Measurements from ENCODE around the gene AP1M1.

AP1M1 gene

GRCh38 chr19:16295057-16295456 lies 97.3 kb downstream of the AP1M1 start:
- Histone ChIP-seq H3K4me1 (ENCODE audit: control insufficient read depth, insufficient read depth, low read length) (peaks cover 8% of the 10 kb centered on the region; the same call in 1 of the 2 replicates), H3K36me3 (ENCODE audit: control insufficient read depth in 2 of 2, insufficient read depth in 1 of 2, low read length in 2 of 2) (no peaks in the 10 kb centered on the region), H3K27ac (ENCODE audit: extremely low read depth, low read depth, low read length) (no peak overlapping the region), H3K9me3 (ENCODE audit: control insufficient read depth, insufficient read depth, low read depth, low read length) (no peaks in the 10 kb centered on the region), H3K4me3 (ENCODE audit: low read depth, low read length) (no peak overlapping the region)
- CTCF ChIA-PET = no interaction called here
- no peak for TF ChIP-seq BCL6B (tag by site-specific recombination; IDR thresholded peaks at IDR 0.05)
- no peak for TF ChIP-seq ZNF624 (tag by site-specific recombination; IDR thresholded peaks at IDR 0.05)
- no peak for TF ChIP-seq ZNF221 (tag by site-specific recombination; IDR thresholded peaks at IDR 0.05; ENCODE audit: borderline replicate concordance)
- TF ChIP-seq ZNF341 (tag by site-specific recombination; IDR thresholded peaks at IDR 0.05; ENCODE audit: low read depth) = no peak
- no peak for TF ChIP-seq ZNF571 (tag by site-specific recombination; IDR thresholded peaks at IDR 0.05)
- no peak for TF ChIP-seq ZNF37A (tag by site-specific recombination; IDR thresholded peaks at IDR 0.05)
- TF ChIP-seq ZNF501 (tag by site-specific recombination; IDR thresholded peaks at IDR 0.05) = no peak
- TF ChIP-seq ZNF654 (tag by site-specific recombination; IDR thresholded peaks at IDR 0.05; ENCODE audit: low read depth) = no peak
- no peak for TF ChIP-seq HOXD13 (CRISPR knock-in tag; IDR thresholded peaks at IDR 0.05; ENCODE audit: borderline replicate concordance)
- TF ChIP-seq PBX3 (CRISPR knock-in tag; IDR thresholded peaks at IDR 0.05) = no peak
- TF ChIP-seq REPIN1 (tag by site-specific recombination; IDR thresholded peaks at IDR 0.05; ENCODE audit: low read depth) = no peak
- TF ChIP-seq ZNF335 (tag by site-specific recombination; conservative IDR thresholded peaks at IDR 0.05) = no peak
- TF ChIP-seq GFI1B (tag by site-specific recombination; IDR thresholded peaks at IDR 0.05) = no peak
- no peak for TF ChIP-seq ZNF292 (tag by site-specific recombination; IDR thresholded peaks at IDR 0.05; ENCODE audit: borderline replicate concordance, low read depth)
- POLR2A ChIA-PET = no interaction called here

All from HEK293 (cell line).